NK-92 treated with Interleukin-12 subunit alpha and Interleukin-12 subunit beta, amount 100 ng/mL, for 24 hours (cell line): ENCODE data around the gene POLR3A.

ENCODE experiments used
- DNase-seq: peaks from one replicate; lab custom pipeline; 2025; lab: John Stamatoyannopoulos, UW

Gene POLR3A

GRCh38 chr10:78046711-78047269 lies 17.5 kb upstream of the POLR3A start:
- DNase-seq, result no peak

GRCh38 chr10:78045856-78046255 lies 16.5 kb upstream of the POLR3A start:
- DNase-seq, result no peak

- DNase-seq, result no peak
These were observed 15.9 kb upstream of the POLR3A start for GRCh38 chr10:78045237-78045636.

- DNase-seq, result no peak
These were observed 15.4 kb upstream of the POLR3A start for GRCh38 chr10:78044699-78045098.

- DNase-seq, result no peak
These were observed 14.9 kb upstream of the POLR3A start for GRCh38 chr10:78044179-78044578.

- DNase-seq, result no peak
These were observed 13.4 kb upstream of the POLR3A start for GRCh38 chr10:78042752-78043104.

GRCh38 chr10:78042058-78042751 lies 12.9 kb upstream of the POLR3A start:
- no peak for DNase-seq

- DNase-seq, result no peak
These were observed 12.1 kb upstream of the POLR3A start for GRCh38 chr10:78041170-78042057.

GRCh38 chr10:78039743-78040142 lies 10.4 kb upstream of the POLR3A start:
- no peak for DNase-seq

- DNase-seq, result no peak
These were observed 9.7 kb upstream of the POLR3A start for GRCh38 chr10:78038791-78039547.

GRCh38 chr10:78038105-78038504 lies 8.8 kb upstream of the POLR3A start:
- no peak for DNase-seq

- no peak for DNase-seq
These were observed 6.7 kb upstream of the POLR3A start for GRCh38 chr10:78035933-78036583.

GRCh38 chr10:78035437-78035836 lies 6.1 kb upstream of the POLR3A start:
- DNase-seq, result no peak

GRCh38 chr10:78035025-78035424 lies 5.7 kb upstream of the POLR3A start:
- no peak for DNase-seq

GRCh38 chr10:78033637-78034470 lies 4.5 kb upstream of the POLR3A start, which contains the start of gene RPS24:
Gene RPS24, plus strand, starts transcription at chr10:78033863. Its CDS starts 39 bp downstream, at chr10:78033902.
- peak; percentile 85 for DNase-seq

- DNase-seq, result no peak
These were observed 4.0 kb upstream of the POLR3A start for GRCh38 chr10:78033387-78033636.

GRCh38 chr10:78028438-78029268 lies 662 bp downstream of the POLR3A start:
- no peak for DNase-seq

GRCh38 chr10:78025685-78026364 lies 3.5 kb downstream of the POLR3A start:
- no peak for DNase-seq

- DNase-seq, result no peak
These were observed 5.6 kb downstream of the POLR3A start for GRCh38 chr10:78023741-78024140.

GRCh38 chr10:78021201-78021600 lies 8.1 kb downstream of the POLR3A start:
- DNase-seq, result no peak
